Astrocyte (in vitro differentiated cells and primary cell): Measurements from ENCODE around the gene RASSF3. TPM values are rescaled to one million over a fixed set of nuclear protein-coding genes. Genes with fewer than 3 reads are reported as not detected.

Source experiments
- DNase-seq: peaks from one replicate; pipeline ENCODE4 v3.0.0-alpha.2; 2010; ENCODE audit warnings: low read depth
- FAIRE-seq: peaks from 2 replicates; lab custom pipeline; 2011; peaks lifted over from hg19 to GRCh38; lab: Jason Lieb, UNC
- H2AFZ ChIP-seq: 2 replicates; pipeline ENCODE4 v1.6.0; 2012; ENCODE audit warnings: low read depth, low read length, inconsistent platforms
- H3K27ac ChIP-seq: 2 replicates; pipeline ENCODE4 v1.5.1; 2011; ENCODE audit warnings: low read depth, low read length, inconsistent platforms
- H3K27me3 ChIP-seq: 2 replicates; pipeline ENCODE4 v1.6.0; 2011; ENCODE audit warnings: low read length, inconsistent platforms; ENCODE audit not compliant: insufficient read depth
- H3K36me3 ChIP-seq: 2 replicates; pipeline ENCODE4 v1.5.1; 2011; ENCODE audit warnings: low read length, inconsistent platforms; ENCODE audit not compliant: insufficient read depth
- H3K4me1 ChIP-seq: 2 replicates; pipeline ENCODE4 v1.5.1; 2011; ENCODE audit warnings: low read length, inconsistent platforms; ENCODE audit not compliant: insufficient read depth
- H3K4me2 ChIP-seq: 2 replicates; pipeline ENCODE4 v1.6.0; 2012; ENCODE audit warnings: low read length, inconsistent platforms
- H3K4me3 ChIP-seq: 2 replicates; pipeline ENCODE4 v1.5.1; 2011; ENCODE audit warnings: low read depth, mild to moderate bottlenecking, low read length, inconsistent platforms; ENCODE audit not compliant: insufficient read depth
- H3K79me2 ChIP-seq: 2 replicates; pipeline ENCODE4 v1.6.0; 2012; ENCODE audit warnings: mild to moderate bottlenecking, low read length, inconsistent platforms; ENCODE audit not compliant: insufficient read depth
- H3K9ac ChIP-seq: 2 replicates; pipeline ENCODE4 v1.6.0; 2012; ENCODE audit warnings: mild to moderate bottlenecking, low read length, inconsistent platforms
- H3K9me3 ChIP-seq: 2 replicates; pipeline ENCODE4 v1.5.1; 2012; ENCODE audit warnings: low read depth, mild to moderate bottlenecking, low read length, inconsistent platforms; ENCODE audit not compliant: insufficient read depth
- H4K20me1 ChIP-seq: 2 replicates; pipeline ENCODE4 v1.6.0; 2012; ENCODE audit warnings: low read length, inconsistent platforms; ENCODE audit not compliant: insufficient read depth
- H3K27ac Mint-ChIP-seq: one replicate; pipeline ENCODE4 v1.8.0; 2021; ENCODE audit warnings: mild to moderate bottlenecking, mixed read lengths; ENCODE audit not compliant: unreplicated experiment
- H3K27me3 Mint-ChIP-seq: one replicate; pipeline ENCODE4 v1.8.0; 2021; ENCODE audit warnings: low read depth, mixed read lengths; ENCODE audit not compliant: unreplicated experiment
- H3K36me3 Mint-ChIP-seq: one replicate; pipeline ENCODE4 v1.8.0; 2021; ENCODE audit warnings: low read depth, mixed read lengths; ENCODE audit not compliant: unreplicated experiment
- H3K4me1 Mint-ChIP-seq: one replicate; pipeline ENCODE4 v1.8.0; 2021; ENCODE audit warnings: low read depth, mixed read lengths; ENCODE audit not compliant: unreplicated experiment
- H3K4me3 Mint-ChIP-seq: one replicate; pipeline ENCODE4 v1.8.0; 2021; ENCODE audit warnings: mild to moderate bottlenecking, moderate library complexity, mixed read lengths; ENCODE audit not compliant: unreplicated experiment
- H3K9me3 Mint-ChIP-seq: one replicate; pipeline ENCODE4 v1.8.0; 2021; ENCODE audit warnings: mild to moderate bottlenecking, mixed read lengths; ENCODE audit not compliant: unreplicated experiment
- EZH2 ChIP-seq: IDR thresholded peaks from 2 replicates; pipeline ENCODE4 v1.6.1; 2012; ENCODE audit warnings: mild to moderate bottlenecking, low read length, inconsistent platforms; ENCODE audit not compliant: insufficient read depth
- total RNA-seq: library from RNA; stranded (reverse); gene quantifications from 2 replicates; pipeline ENCODE4 v1.2.1, GENCODE V29; 2021
- TF ChIP-seq, protein P1 (sequence below): IDR thresholded peaks from 2 replicates; pipeline ENCODE4 v1.5.1; 2011; ENCODE audit warnings: low read depth, mild to moderate bottlenecking, inconsistent platforms, low read length, moderate library complexity; ENCODE audit not compliant: insufficient read depth

The RASSF3 gene
- total RNA-seq, 1 donor from 2014 or later, result 18.3 TPM

DNA sequence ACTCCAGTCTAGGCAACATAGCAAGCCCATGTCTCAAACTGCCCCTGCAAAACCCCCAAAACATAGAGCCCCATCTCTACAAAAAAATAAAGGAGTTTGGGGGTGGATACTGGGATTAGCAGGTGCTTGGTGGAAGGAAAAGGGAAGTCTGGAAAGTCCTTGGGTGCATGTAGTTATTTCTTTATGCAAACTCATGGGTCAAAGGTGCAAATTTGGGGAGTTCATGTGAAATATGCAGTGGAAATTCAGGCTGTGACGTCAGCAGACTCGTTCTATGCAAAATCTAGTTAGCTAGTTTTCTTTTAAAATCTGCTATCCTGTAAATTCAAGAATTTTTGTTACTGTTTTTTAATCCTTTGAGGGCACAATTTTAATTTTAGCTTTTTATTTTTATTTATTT is 97.6 kb downstream of the RASSF3 start:
- Histone ChIP-seq H4K20me1 (no peaks in the 10 kb centered on the region), H3K36me3 (peaks cover under 1% of the 10 kb centered on the region), H3K27ac (no peak overlapping the region), H3K4me3 (no peak overlapping the region), H3K4me2 (no peak overlapping the region), H3K4me1 (no peaks in the 10 kb centered on the region), H3K79me2 (no peaks in the 10 kb centered on the region), H3K9ac (no peak overlapping the region), H2AFZ (no peak overlapping the region), H3K27me3 (no peaks in the 10 kb centered on the region), H3K9me3 (no peaks in the 10 kb centered on the region)
- DNase-seq, result no peak
- TF ChIP-seq EZH2, result no peak
- TF ChIP-seq, protein P1, sequence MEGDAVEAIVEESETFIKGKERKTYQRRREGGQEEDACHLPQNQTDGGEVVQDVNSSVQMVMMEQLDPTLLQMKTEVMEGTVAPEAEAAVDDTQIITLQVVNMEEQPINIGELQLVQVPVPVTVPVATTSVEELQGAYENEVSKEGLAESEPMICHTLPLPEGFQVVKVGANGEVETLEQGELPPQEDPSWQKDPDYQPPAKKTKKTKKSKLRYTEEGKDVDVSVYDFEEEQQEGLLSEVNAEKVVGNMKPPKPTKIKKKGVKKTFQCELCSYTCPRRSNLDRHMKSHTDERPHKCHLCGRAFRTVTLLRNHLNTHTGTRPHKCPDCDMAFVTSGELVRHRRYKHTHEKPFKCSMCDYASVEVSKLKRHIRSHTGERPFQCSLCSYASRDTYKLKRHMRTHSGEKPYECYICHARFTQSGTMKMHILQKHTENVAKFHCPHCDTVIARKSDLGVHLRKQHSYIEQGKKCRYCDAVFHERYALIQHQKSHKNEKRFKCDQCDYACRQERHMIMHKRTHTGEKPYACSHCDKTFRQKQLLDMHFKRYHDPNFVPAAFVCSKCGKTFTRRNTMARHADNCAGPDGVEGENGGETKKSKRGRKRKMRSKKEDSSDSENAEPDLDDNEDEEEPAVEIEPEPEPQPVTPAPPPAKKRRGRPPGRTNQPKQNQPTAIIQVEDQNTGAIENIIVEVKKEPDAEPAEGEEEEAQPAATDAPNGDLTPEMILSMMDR, result no peak
- H3K4me1 Mint-ChIP-seq, result no peaks in the 10 kb centered on the region
- no peak for FAIRE-seq
- no peak overlapping the region for H3K27ac Mint-ChIP-seq
- H3K9me3 Mint-ChIP-seq, result no peaks in the 10 kb centered on the region
- no peaks in the 10 kb centered on the region for H3K36me3 Mint-ChIP-seq
- H3K4me3 Mint-ChIP-seq, result peak overlapping the region; percentile 14
- no peaks in the 10 kb centered on the region for H3K27me3 Mint-ChIP-seq

DNA sequence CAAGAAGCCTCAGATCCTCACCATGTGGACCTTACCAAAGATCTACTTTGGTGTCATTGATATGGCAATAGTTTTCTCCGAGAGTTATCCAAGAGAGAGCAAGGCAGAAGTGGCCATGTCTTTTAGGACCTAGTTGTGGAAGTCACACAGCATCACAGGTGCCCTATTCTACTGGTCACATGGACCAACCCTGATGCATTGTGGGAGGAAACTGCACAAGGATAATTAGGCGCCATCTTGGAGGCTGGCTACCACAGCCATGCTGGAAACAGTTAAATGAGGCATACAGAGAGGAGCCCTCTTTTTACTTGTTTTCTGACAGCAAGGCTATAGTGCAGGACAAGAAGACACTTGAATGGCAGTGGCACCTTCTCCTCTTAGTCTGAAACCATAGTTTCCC is 99.1 kb downstream of the RASSF3 start:
- no peak for FAIRE-seq
- Mint-ChIP-seq H3K36me3 (no peaks in the 10 kb centered on the region), H3K27me3 (no peaks in the 10 kb centered on the region), H3K9me3 (no peaks in the 10 kb centered on the region), H3K4me1 (no peaks in the 10 kb centered on the region), H3K4me3 (no peak overlapping the region), H3K27ac (no peak overlapping the region)
- no peak overlapping the region for H2AFZ ChIP-seq
- no peak overlapping the region for H3K27ac ChIP-seq
- no peaks in the 10 kb centered on the region for H4K20me1 ChIP-seq
- no peak overlapping the region for H3K9ac ChIP-seq
- H3K4me1 ChIP-seq, result no peaks in the 10 kb centered on the region
- no peak overlapping the region for H3K4me3 ChIP-seq
- H3K79me2 ChIP-seq, result no peaks in the 10 kb centered on the region
- DNase-seq, result no peak
- H3K27me3 ChIP-seq, result no peaks in the 10 kb centered on the region
- no peak overlapping the region for H3K4me2 ChIP-seq
- H3K36me3 ChIP-seq, result peaks cover 3% of the 10 kb centered on the region
- no peak for TF ChIP-seq EZH2
- TF ChIP-seq, protein P1, result no peak
- no peaks in the 10 kb centered on the region for H3K9me3 ChIP-seq

DNA sequence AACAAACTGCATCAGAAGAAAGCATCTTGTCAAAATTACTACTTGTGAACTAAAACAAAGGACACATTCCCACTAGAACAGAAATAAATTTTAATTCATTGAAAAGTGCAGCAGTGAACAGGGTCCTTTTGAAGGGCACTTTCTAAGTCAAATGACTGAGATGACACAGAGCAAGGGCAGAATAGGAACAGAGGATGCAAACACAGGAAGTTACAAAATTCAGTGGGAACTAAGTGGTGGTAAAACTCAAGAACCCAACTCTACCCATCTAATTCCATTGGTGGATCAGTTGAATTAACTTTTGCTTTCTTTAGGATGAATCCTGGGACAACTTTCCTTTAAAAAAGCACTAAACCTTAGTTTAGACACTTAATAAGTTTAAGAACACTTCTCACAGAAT is 103.1 kb downstream of the RASSF3 start:
- Mint-ChIP-seq H3K27me3 (no peaks in the 10 kb centered on the region), H3K36me3 (peaks cover 20% of the 10 kb centered on the region), H3K4me1 (no peaks in the 10 kb centered on the region), H3K27ac (no peak overlapping the region), H3K4me3 (no peak overlapping the region), H3K9me3 (no peaks in the 10 kb centered on the region)
- Histone ChIP-seq H3K36me3 (peaks cover 25% of the 10 kb centered on the region), H3K4me1 (no peaks in the 10 kb centered on the region), H3K27me3 (no peaks in the 10 kb centered on the region), H3K4me2 (no peak overlapping the region), H3K9ac (no peak overlapping the region), H3K4me3 (no peak overlapping the region), H4K20me1 (no peaks in the 10 kb centered on the region), H2AFZ (no peak overlapping the region), H3K9me3 (no peaks in the 10 kb centered on the region), H3K27ac (no peak overlapping the region), H3K79me2 (no peaks in the 10 kb centered on the region)
- FAIRE-seq, result no peak
- TF ChIP-seq, protein P1, result no peak
- no peak for TF ChIP-seq EZH2
- no peak for DNase-seq
